Neural crest cell (in vitro differentiated cells): ENCODE measurements around the gene COL8A1. TPM values are rescaled to one million over a fixed set of nuclear protein-coding genes. Genes with fewer than 3 reads are reported as not detected.

Source experiments
- DNase-seq: peaks from one replicate; pipeline ENCODE4 v3.0.0; 2021; ENCODE audit warnings: low read depth, mixed read lengths, low spot score
- H3K27ac Mint-ChIP-seq: one replicate; pipeline ENCODE4 v1.8.0; 2021; ENCODE audit warnings: mild to moderate bottlenecking, mixed read lengths; ENCODE audit not compliant: unreplicated experiment
- H3K27me3 Mint-ChIP-seq: 2 replicates; pipeline ENCODE4 v1.8.0; 2021; ENCODE audit warnings: low read depth, mild to moderate bottlenecking, mixed read lengths
- H3K36me3 Mint-ChIP-seq: 2 replicates; pipeline ENCODE4 v1.8.0; 2021; ENCODE audit warnings: low read depth, mild to moderate bottlenecking, mixed read lengths
- H3K4me1 Mint-ChIP-seq: 2 replicates; pipeline ENCODE4 v1.8.0; 2021; ENCODE audit warnings: mixed read lengths
- H3K4me3 Mint-ChIP-seq: one replicate; pipeline ENCODE4 v1.8.0; 2021; ENCODE audit warnings: mild to moderate bottlenecking, mixed read lengths
- H3K9me3 Mint-ChIP-seq: 2 replicates; pipeline ENCODE4 v1.8.0; 2021; ENCODE audit warnings: mixed read lengths
- total RNA-seq: library from RNA; stranded (reverse); gene quantifications from 2 replicates; pipeline ENCODE4 v1.2.1, GENCODE V29; 2021
- TF ChIP-seq, protein P1 (sequence below): fragments of 200-600 bp; sonication (generic); conservative IDR thresholded peaks from 2 replicates; pipeline ENCODE4 v1.5.0; 2021; ENCODE audit warnings: antibody characterized with exemption, mild to moderate bottlenecking

Gene COL8A1
- total RNA-seq, 1 donor from 2014 or later: 0.28 TPM

GRCh38 chr3:99789011-99789721 lies 150.8 kb downstream of the COL8A1 start:
- Mint-ChIP-seq H3K4me3 (no peak overlapping the region), H3K9me3 (no peaks in the 10 kb centered on the region), H3K27me3 (no peaks in the 10 kb centered on the region), H3K4me1 (no peaks in the 10 kb centered on the region), H3K27ac (no peak overlapping the region), H3K36me3 (no peaks in the 10 kb centered on the region)
- TF ChIP-seq, protein P1, sequence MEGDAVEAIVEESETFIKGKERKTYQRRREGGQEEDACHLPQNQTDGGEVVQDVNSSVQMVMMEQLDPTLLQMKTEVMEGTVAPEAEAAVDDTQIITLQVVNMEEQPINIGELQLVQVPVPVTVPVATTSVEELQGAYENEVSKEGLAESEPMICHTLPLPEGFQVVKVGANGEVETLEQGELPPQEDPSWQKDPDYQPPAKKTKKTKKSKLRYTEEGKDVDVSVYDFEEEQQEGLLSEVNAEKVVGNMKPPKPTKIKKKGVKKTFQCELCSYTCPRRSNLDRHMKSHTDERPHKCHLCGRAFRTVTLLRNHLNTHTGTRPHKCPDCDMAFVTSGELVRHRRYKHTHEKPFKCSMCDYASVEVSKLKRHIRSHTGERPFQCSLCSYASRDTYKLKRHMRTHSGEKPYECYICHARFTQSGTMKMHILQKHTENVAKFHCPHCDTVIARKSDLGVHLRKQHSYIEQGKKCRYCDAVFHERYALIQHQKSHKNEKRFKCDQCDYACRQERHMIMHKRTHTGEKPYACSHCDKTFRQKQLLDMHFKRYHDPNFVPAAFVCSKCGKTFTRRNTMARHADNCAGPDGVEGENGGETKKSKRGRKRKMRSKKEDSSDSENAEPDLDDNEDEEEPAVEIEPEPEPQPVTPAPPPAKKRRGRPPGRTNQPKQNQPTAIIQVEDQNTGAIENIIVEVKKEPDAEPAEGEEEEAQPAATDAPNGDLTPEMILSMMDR: peak; percentile 71
- peak; percentile 12 for DNase-seq

DNA sequence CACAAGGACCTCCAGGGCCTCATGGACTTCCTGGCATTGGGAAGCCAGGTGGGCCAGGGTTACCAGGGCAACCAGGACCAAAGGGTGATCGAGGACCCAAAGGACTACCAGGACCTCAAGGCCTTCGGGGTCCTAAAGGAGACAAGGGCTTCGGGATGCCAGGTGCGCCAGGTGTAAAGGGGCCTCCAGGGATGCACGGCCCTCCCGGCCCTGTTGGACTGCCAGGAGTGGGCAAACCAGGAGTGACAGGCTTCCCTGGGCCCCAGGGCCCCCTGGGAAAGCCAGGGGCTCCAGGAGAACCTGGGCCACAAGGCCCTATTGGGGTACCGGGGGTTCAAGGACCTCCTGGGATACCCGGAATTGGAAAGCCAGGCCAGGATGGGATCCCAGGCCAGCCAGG lies 156.1 kb downstream of the COL8A1 start:
- no peak overlapping the region for H3K27ac Mint-ChIP-seq
- no peak overlapping the region for H3K4me3 Mint-ChIP-seq
- H3K9me3 Mint-ChIP-seq: no peaks in the 10 kb centered on the region
- no peaks in the 10 kb centered on the region for H3K27me3 Mint-ChIP-seq
- DNase-seq: no peak
- no peaks in the 10 kb centered on the region for H3K36me3 Mint-ChIP-seq
- no peaks in the 10 kb centered on the region for H3K4me1 Mint-ChIP-seq
- TF ChIP-seq, protein P1: no peak

GRCh38 chr3:99795573-99795972 lies 157.2 kb downstream of the COL8A1 start:
- Mint-ChIP-seq H3K4me1 (no peaks in the 10 kb centered on the region), H3K27ac (no peak overlapping the region), H3K27me3 (no peaks in the 10 kb centered on the region), H3K36me3 (no peaks in the 10 kb centered on the region), H3K9me3 (no peaks in the 10 kb centered on the region), H3K4me3 (no peak overlapping the region)
- TF ChIP-seq, protein P1: no peak
- DNase-seq: no peak

DNA sequence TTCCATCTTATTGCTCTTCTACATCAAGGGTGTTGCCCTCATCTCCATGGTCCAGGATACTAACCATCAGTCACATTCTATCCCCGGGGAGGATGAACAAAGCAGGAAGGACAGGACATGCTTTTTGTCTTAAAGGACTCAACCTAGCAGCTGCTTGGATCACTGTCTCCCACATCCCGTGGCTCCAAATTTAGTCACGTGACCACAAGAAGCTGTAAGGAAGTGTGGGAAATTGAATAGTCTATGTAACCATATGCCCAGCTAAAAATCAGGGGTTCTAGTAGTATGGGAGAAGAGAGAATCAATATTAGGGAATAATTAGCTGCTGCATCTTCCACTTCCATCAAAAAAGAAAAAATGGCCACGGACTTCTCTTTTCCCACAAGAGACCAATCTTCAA lies 161.0 kb downstream of the COL8A1 start:
- Mint-ChIP-seq H3K4me3 (no peak overlapping the region), H3K27ac (no peak overlapping the region), H3K27me3 (no peaks in the 10 kb centered on the region), H3K9me3 (peaks cover 8% of the 10 kb centered on the region), H3K36me3 (peaks cover 11% of the 10 kb centered on the region), H3K4me1 (no peaks in the 10 kb centered on the region)
- TF ChIP-seq, protein P1: no peak
- no peak for DNase-seq

DNA sequence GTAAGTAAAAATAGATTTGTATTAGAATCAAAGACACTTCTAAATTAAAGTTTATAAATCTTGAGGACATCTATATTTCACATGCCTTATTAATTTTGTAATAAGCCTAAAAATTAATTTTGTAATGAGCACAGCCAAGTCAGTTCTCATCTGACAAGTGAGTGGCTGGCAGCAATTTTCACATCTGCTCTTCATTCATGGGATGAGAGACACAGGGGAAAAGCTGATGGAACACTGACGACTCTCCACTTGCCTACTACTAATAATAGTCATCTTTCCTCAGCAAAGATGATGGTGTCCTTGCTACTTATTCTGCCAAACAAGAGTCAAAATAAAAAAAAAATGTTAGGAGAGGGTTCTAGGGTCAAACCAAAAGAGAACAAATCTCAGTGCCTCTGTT lies 164.9 kb downstream of the COL8A1 start:
- peaks cover 5% of the 10 kb centered on the region for H3K4me1 Mint-ChIP-seq
- TF ChIP-seq, protein P1: no peak
- H3K9me3 Mint-ChIP-seq: peaks cover 14% of the 10 kb centered on the region
- H3K27ac Mint-ChIP-seq: no peak overlapping the region
- no peak for DNase-seq
- H3K4me3 Mint-ChIP-seq: no peak overlapping the region
- no peaks in the 10 kb centered on the region for H3K27me3 Mint-ChIP-seq
- peaks cover 24% of the 10 kb centered on the region for H3K36me3 Mint-ChIP-seq
